H1 (cell line): ENCODE measurements around the gene SNX33. TPM values are rescaled to one million over a fixed set of nuclear protein-coding genes. Genes with fewer than 3 reads are reported as not detected.

Experiments used
- CTCF ChIA-PET: fragments of 300-600 bp; sonication (Branson Sonifier 250); formaldehyde crosslinking; loops from one replicate; lab custom pipeline; 2021; ENCODE audit not compliant: partially characterized antibody; lab: Charles Lee
- POLR2A ChIA-PET: fragments of 300-600 bp; sonication (Branson Sonifier 250); formaldehyde crosslinking; loops from one replicate; lab custom pipeline; 2021; ENCODE audit warnings: inconsistent platforms; ENCODE audit not compliant: partially characterized antibody; lab: Charles Lee
- DNase-seq, 2 experiments: peaks; one replicate each; pipeline versions ENCODE4 v3.0.0 to v3.0.0-alpha.2; 2010 to 2022; ENCODE audit warnings: low spot score in 2 of 2, low read depth in 1 of 2, mixed read lengths in 1 of 2
- FAIRE-seq: peaks from 2 replicates; lab custom pipeline; 2011; peaks lifted over from hg19 to GRCh38; lab: Jason Lieb, UNC
- H2AFZ ChIP-seq: 2 replicates; pipeline ENCODE4 v1.8.1; 2012; ENCODE audit warnings: low read length, inconsistent platforms
- H2AK5ac ChIP-seq: 2 replicates; pipeline ENCODE4 v1.6.1; 2013; ENCODE audit warnings: low read depth, low read length
- H2BK120ac ChIP-seq: replicated peaks from 2 replicates; pipeline ENCODE3; 2013; ENCODE audit warnings: low read depth, low read length, inconsistent platforms
- H2BK12ac ChIP-seq: 2 replicates; pipeline ENCODE4 v1.6.1; 2013; ENCODE audit warnings: low read depth, low read length
- H2BK15ac ChIP-seq: 2 replicates; pipeline ENCODE4 v1.6.1; 2013; ENCODE audit warnings: low read length
- H2BK20ac ChIP-seq: 2 replicates; pipeline ENCODE4 v1.6.1; 2013; ENCODE audit warnings: low read length
- H2BK5ac ChIP-seq: 2 replicates; pipeline ENCODE4 v1.6.1; 2013; ENCODE audit warnings: low read depth, low read length
- H3K14ac ChIP-seq: 2 replicates; pipeline ENCODE4 v1.6.1; 2013; ENCODE audit warnings: inconsistent platforms; ENCODE audit not compliant: insufficient read length
- H3K18ac ChIP-seq: 2 replicates; pipeline ENCODE4 v1.6.1; 2013; ENCODE audit warnings: low read length; ENCODE audit errors: extremely low read depth
- H3K23ac ChIP-seq: 2 replicates; pipeline ENCODE4 v1.6.1; 2013; ENCODE audit warnings: inconsistent platforms; ENCODE audit not compliant: insufficient read length
- H3K23me2 ChIP-seq: 2 replicates; pipeline ENCODE4 v1.6.1; 2013; ENCODE audit warnings: low read depth, low read length
- H3K27ac ChIP-seq: 2 replicates; pipeline ENCODE4 v1.6.1; 2011; ENCODE audit warnings: low read depth, low read length, inconsistent platforms
- H3K27me3 ChIP-seq, 4 experiments: replicated peaks in 1 of 4; 1 replicate in 1 of 4; 2 replicates in 3 of 4; pipeline versions ENCODE4 v1.6.1 to v1.8.1; 2011 to 2013; ENCODE audit warnings: low read length in 3 of 4, mild to moderate bottlenecking in 3 of 4, inconsistent platforms in 2 of 4, mixed read lengths in 2 of 4, moderate library complexity in 1 of 4; ENCODE audit not compliant: control insufficient read depth in 3 of 4, insufficient read depth in 3 of 4; ENCODE audit errors: extremely low read depth in 1 of 4
- H3K36me3 ChIP-seq, 4 experiments: 2 replicates each; pipeline versions ENCODE4 v1.6.1 to v1.8.1; 2011 to 2013; ENCODE audit warnings: mild to moderate bottlenecking in 4 of 4, low read length in 3 of 4, moderate library complexity in 2 of 4, control low read depth in 1 of 4, inconsistent platforms in 1 of 4; ENCODE audit not compliant: insufficient read depth in 4 of 4, control insufficient read depth in 2 of 4
- H3K4ac ChIP-seq: replicated peaks from 2 replicates; pipeline ENCODE3; 2013; ENCODE audit warnings: low read length, low read depth, mixed read lengths, inconsistent platforms; ENCODE audit not compliant: insufficient read length
- H3K4me1 ChIP-seq, 4 experiments: replicated peaks in 1 of 4; 1 replicate in 1 of 4; 2 replicates in 3 of 4; pipeline versions ENCODE4 v1.6.1 to v1.8.1; 2011 to 2013; ENCODE audit warnings: low read length in 3 of 4, inconsistent platforms in 2 of 4, mixed read lengths in 1 of 4; ENCODE audit not compliant: insufficient read depth in 4 of 4, control insufficient read depth in 3 of 4
- H3K4me2 ChIP-seq, 2 experiments: 2 replicates each; pipeline versions ENCODE4 v1.6.1 to v1.8.1; 2011 to 2013; ENCODE audit warnings: low read depth in 2 of 2, low read length in 2 of 2, control low read depth in 1 of 2, inconsistent platforms in 1 of 2, mild to moderate bottlenecking in 1 of 2; ENCODE audit not compliant: insufficient read depth in 1 of 2
- H3K4me3 ChIP-seq, 4 experiments: fragments of 200-600, 300-600 bp in 1 of 4; sonication (generic), shearing (Covaris generic), sonication (Bioruptor Twin) in 1 of 4; 2 replicates each; pipeline versions ENCODE4 v1.5.1 to v1.8.1; 2011 to 2016; ENCODE audit warnings: low read length in 4 of 4, low read depth in 3 of 4, control low read depth in 2 of 4, inconsistent platforms in 2 of 4, mild to moderate bottlenecking in 2 of 4, mixed read lengths in 1 of 4, moderate library complexity in 1 of 4; ENCODE audit not compliant: insufficient read depth in 2 of 4; ENCODE audit errors: extremely low read depth in 1 of 4
- H3K56ac ChIP-seq: replicated peaks from 2 replicates; pipeline ENCODE3; 2013; ENCODE audit warnings: low read depth, mild to moderate bottlenecking, mixed read lengths, low read length, inconsistent platforms; ENCODE audit not compliant: insufficient read length
- H3K79me1 ChIP-seq: 2 replicates; pipeline ENCODE4 v1.6.1; 2013; ENCODE audit warnings: low read depth, low read length, control low read depth
- H3K79me2 ChIP-seq, 2 experiments: 2 replicates each; pipeline versions ENCODE4 v1.6.1 to v1.8.1; 2012 to 2013; ENCODE audit warnings: low read length in 2 of 2, mild to moderate bottlenecking in 2 of 2, inconsistent platforms in 1 of 2; ENCODE audit not compliant: insufficient read depth in 2 of 2, control insufficient read depth in 1 of 2
- H3K9ac ChIP-seq, 4 experiments: replicated peaks in 1 of 4; 1 replicate in 1 of 4; 2 replicates in 3 of 4; pipeline versions ENCODE4 v1.6.1 to v1.8.1; 2011 to 2013; ENCODE audit warnings: low read depth in 3 of 4, low read length in 3 of 4, control low read depth in 2 of 4, mild to moderate bottlenecking in 2 of 4, moderate library complexity in 2 of 4, inconsistent platforms in 1 of 4; ENCODE audit errors: extremely low read depth in 1 of 4
- H3K9me3 ChIP-seq, 2 experiments: 2 replicates each; pipeline versions ENCODE4 v1.6.1 to v1.8.1; 2012 to 2013; ENCODE audit warnings: mild to moderate bottlenecking in 2 of 2, moderate library complexity in 2 of 2, control low read depth in 1 of 2, inconsistent platforms in 1 of 2, low read depth in 1 of 2, low read length in 1 of 2, mixed read lengths in 1 of 2; ENCODE audit not compliant: insufficient read depth in 2 of 2
- H4K20me1 ChIP-seq, 2 experiments: replicated peaks in 1 of 2; 2 replicates each; pipeline versions ENCODE3 to v1.8.1; 2011 to 2013; ENCODE audit warnings: inconsistent platforms in 2 of 2, low read length in 2 of 2, mild to moderate bottlenecking in 1 of 2; ENCODE audit not compliant: insufficient read depth in 2 of 2, control insufficient read depth in 1 of 2
- H4K5ac ChIP-seq: 2 replicates; pipeline ENCODE4 v1.6.1; 2013; ENCODE audit warnings: low read length, low read depth, mixed read lengths, inconsistent platforms; ENCODE audit not compliant: insufficient read length
- H4K8ac ChIP-seq: 2 replicates; pipeline ENCODE4 v1.8.0; 2013; ENCODE audit warnings: mild to moderate bottlenecking, moderate library complexity, low read length, inconsistent platforms; ENCODE audit not compliant: insufficient read depth; ENCODE audit errors: extremely low read depth
- H4K91ac ChIP-seq: replicated peaks from 2 replicates; pipeline ENCODE3; 2013; ENCODE audit warnings: low read length, mixed read lengths, inconsistent platforms; ENCODE audit not compliant: insufficient read length
- CREB1 ChIP-seq: IDR thresholded peaks from 2 replicates; pipeline ENCODE4 v1.6.1; 2012; ENCODE audit warnings: inconsistent platforms
- CTBP2 ChIP-seq: IDR thresholded peaks from 2 replicates; pipeline ENCODE4 v1.7.0; 2011; ENCODE audit warnings: borderline replicate concordance, mild to moderate bottlenecking, moderate library complexity, mixed read lengths, low read length; ENCODE audit not compliant: insufficient read depth, insufficient read length
- MAX ChIP-seq: IDR thresholded peaks from 2 replicates; pipeline ENCODE4 v1.6.1; 2012; ENCODE audit warnings: inconsistent platforms
- USF2 ChIP-seq: IDR thresholded peaks from 2 replicates; pipeline ENCODE4 v1.6.1; 2011; ENCODE audit warnings: low read length, improper control_type of control experiment
- WGBS, 2 experiments: shearing (Covaris generic) in 1 of 2; methylation state at CpG; one replicate each; pipeline versions ENCODE4 v1.1.6 to v1.1.7; 2013 to 2015; ENCODE audit warnings: low lambda C conversion rate in 2 of 2, mixed read lengths in 2 of 2, inconsistent platforms in 1 of 2, low coverage in 1 of 2, missing lambda C conversion rate in 1 of 2; ENCODE audit not compliant: insufficient replicate concordance in 2 of 2, insufficient coverage in 1 of 2, insufficient read length in 1 of 2; ENCODE audit errors: extremely low coverage in 1 of 2, missing lambda C conversion rate in 1 of 2; 5-methylcytosine and 5-hydroxymethylcytosine counted together
- polyA plus RNA-seq, 7 experiments: library from polyadenylated mRNA; depleted of rRNA in 3 of 7; stranded (reverse) in 5 of 7; unstranded in 2 of 7; fragments of >200 nt in 5 of 7; fragments of 200-250 nt in 2 of 7; gene quantifications; 1 replicate in 5 of 7; 2 replicates in 1 of 7; 4 replicates in 1 of 7; pipeline versions ENCODE4 v1.2.1 to v1.2.3, GENCODE V29; 2011 to 2013; ENCODE audit warnings: missing spikeins in 2 of 7, mixed read lengths in 2 of 7
- total RNA-seq: library from RNA; stranded (reverse); fragmentation: NEBNext Ultra II Directional; extraction: Animal tissue kit (Norgen Biotek cat#: 25700); gene quantifications from 2 replicates; pipeline ENCODE4 v1.2.1, GENCODE V29; 2021

Gene SNX33
- total and polyA plus RNA-seq, 2 of the 8 experiments (the other 6 are each of a cell fraction or from before 2014, with no cell fraction given) = 14.3 to 22.9 TPM

- Histone ChIP-seq H2AFZ (no peak overlapping the region), H3K9ac (peak overlapping the region; percentile 97 to 100 (median 99)), H3K56ac (peak overlapping the region; percentile 96), H2BK15ac (peak overlapping the region; percentile 81; the same call in 1 of the 2 replicates), H3K18ac (0 out of 2 replicates have a peak overlapping the region, but pooled peaks have one; percentile 99), H3K79me2 (peaks cover 10 to 34% of the 10 kb centered on the region in 2 experiments), H2BK120ac (peak overlapping the region; percentile 13), H2BK20ac (no peak overlapping the region), H4K20me1 (peaks cover 10 to 19% of the 10 kb centered on the region in 2 experiments), H2BK12ac (peak overlapping the region; percentile 100; the same call in 1 of the 2 replicates), H3K4me3 (peak overlapping the region; percentile 82 to 99 (median 94)), H3K9me3 (no peaks in the 10 kb centered on the region), H3K14ac (no peak overlapping the region), H3K27me3 (no peaks in the 10 kb centered on the region), H4K8ac (peak overlapping the region; percentile 99; the same call in 1 of the 2 replicates), H3K36me3 (0 out of 8 replicates have a peak, but pooled peaks cover 0 to 4% (median 0%) of the 10 kb centered on the region in 4 experiments), H4K5ac (peak overlapping the region; percentile 89), H3K79me1 (peaks cover 13% of the 10 kb centered on the region), H2AK5ac (peak overlapping the region; percentile 96), H2BK5ac (peak overlapping the region; percentile 100), H3K4ac (peak overlapping the region; percentile 98), H3K4me1 (peaks cover 2 to 10% (median 8%) of the 10 kb centered on the region in 4 experiments; a peak in 6 of 7 replicates), H3K4me2 (peak overlapping the region; percentile 85 to 98), H3K23ac (no peak overlapping the region), H4K91ac (peak overlapping the region; percentile 98), H3K23me2 (peaks cover 9% of the 10 kb centered on the region), H3K27ac (peak overlapping the region; percentile 94)
- no peak for FAIRE-seq
- ChIA-PET POLR2A (interaction anchor here (0.7 to 8.2 kb wide), 21 partner anchors 9 to 269 kb away, joined by 3 to 73 read pairs (median 6); partner anchors contain the start of genes CSPG4, SIN3A, SNUPN and SNX33), CTCF (interaction anchor here (0.7 to 5.4 kb wide), 8 partner anchors 9 to 163 kb away, joined by 3 to 28 read pairs (median 6); partner anchors contain the start of gene SNUPN)
- no peak for DNase-seq
- WGBS, 2 experiments = 5% methylated on average over 16 of the region's 16 CpGs; no CpG with 5 or more reads in 1 of the 2 experiments
- TF ChIP-seq CTBP2 (no peak), CREB1 (peak; percentile 13; the same call in 1 of the 2 replicates), MAX (peak; percentile 35; the same call in 1 of the 2 replicates), USF2 (no peak)
These were observed 8.5 kb upstream of the SNX33 start for GRCh38 chr15:75639191-75639708.
